Measurements from ENCODE around the gene GGA2.

GGA2 gene

GRCh38 chr16:23524886-23525285, 14.6 kb upstream of the GGA2 start:
- no peak overlapping the region for H3K27ac ChIP-seq (ENCODE audit: extremely low read depth, low read depth, low read length)
- no peak overlapping the region for H3K4me3 ChIP-seq (ENCODE audit: low read depth, low read length)
- ChIA-PET CTCF (no interaction called here), POLR2A (interaction anchor here (0.6 to 1.0 kb wide), 2 partner anchors 15 to 17 kb away, joined by 4 read pairs; no protein-coding TSS in a partner anchor)
- H3K9me3 ChIP-seq (ENCODE audit: control insufficient read depth, insufficient read depth, low read depth, low read length) = no peaks in the 10 kb centered on the region
- H3K36me3 ChIP-seq (ENCODE audit: control insufficient read depth in 2 of 2, insufficient read depth in 1 of 2, low read length in 2 of 2) = peaks cover 3 to 68% of the 10 kb centered on the region in 2 experiments; a peak in 2 of 3 replicates
- TF ChIP-seq ZNF560 (tag by site-specific recombination; IDR thresholded peaks at IDR 0.05; ENCODE audit: borderline replicate concordance) (no peak), ZNF596 (tag by site-specific recombination; IDR thresholded peaks at IDR 0.05) (no peak), ZBTB21 (tag by site-specific recombination; IDR thresholded peaks at IDR 0.05) (no peak), ZNF610 (tag by site-specific recombination; IDR thresholded peaks at IDR 0.05; ENCODE audit: borderline replicate concordance) (no peak), ZNF174 (tag by site-specific recombination; IDR thresholded peaks at IDR 0.05) (no peak), ZNF155 (tag by site-specific recombination; IDR thresholded peaks at IDR 0.05) (no peak), ZNF561 (tag by site-specific recombination; IDR thresholded peaks at IDR 0.05; ENCODE audit: borderline replicate concordance) (no peak), ZNF157 (tag by site-specific recombination; IDR thresholded peaks at IDR 0.05) (no peak), ZNF555 (tag by site-specific recombination; conservative IDR thresholded peaks at IDR 0.05) (no peak), ZNF701 (tag by site-specific recombination; IDR thresholded peaks at IDR 0.05) (no peak), ZNF416 (tag by site-specific recombination; IDR thresholded peaks at IDR 0.05) (no peak), ZNF518A (tag by site-specific recombination; conservative IDR thresholded peaks at IDR 0.05; ENCODE audit: low read depth) (no peak), ZBTB11 (tag by site-specific recombination; conservative IDR thresholded peaks at IDR 0.05; ENCODE audit: low read depth) (no peak), HOXC10 (CRISPR knock-in tag; IDR thresholded peaks at IDR 0.05) (no peak), ZNF112 (tag by site-specific recombination; IDR thresholded peaks at IDR 0.05) (no peak), ZNF571 (tag by site-specific recombination; IDR thresholded peaks at IDR 0.05) (no peak)
- no peaks in the 10 kb centered on the region for H3K4me1 ChIP-seq (ENCODE audit: control insufficient read depth, insufficient read depth, low read length)

DNA sequence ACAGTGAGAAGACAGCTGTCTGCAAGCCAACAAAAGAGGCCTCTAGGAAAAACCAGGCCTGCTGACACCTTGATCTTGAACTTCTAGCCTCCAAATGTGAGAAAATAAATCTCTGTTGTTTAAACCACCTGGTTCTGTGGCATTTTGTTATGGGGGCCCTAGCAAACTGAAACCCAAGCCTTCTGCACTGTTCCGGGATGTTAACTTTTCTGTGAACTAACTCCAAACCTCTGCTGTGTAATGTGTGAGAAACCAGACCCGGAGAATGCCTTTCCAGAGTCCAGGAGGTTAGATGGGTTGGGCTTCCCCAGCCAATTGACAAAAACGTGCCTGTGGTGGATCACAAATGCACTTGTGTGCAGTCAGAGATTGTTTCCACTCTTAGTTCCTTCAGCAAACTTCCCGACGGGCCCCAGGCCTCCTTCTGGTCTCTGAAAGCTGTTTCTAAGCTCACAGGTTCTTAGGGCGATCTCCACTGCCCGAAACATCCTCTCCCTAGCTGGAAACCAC, 13.6 kb upstream of the GGA2 start:
- Histone ChIP-seq H3K9me3 (ENCODE audit: control insufficient read depth, insufficient read depth, low read depth, low read length) (no peaks in the 10 kb centered on the region), H3K4me1 (ENCODE audit: control insufficient read depth, insufficient read depth, low read length) (no peaks in the 10 kb centered on the region), H3K4me3 (ENCODE audit: low read depth, low read length) (no peak overlapping the region), H3K36me3 (ENCODE audit: control insufficient read depth in 2 of 2, insufficient read depth in 1 of 2, low read length in 2 of 2) (peaks cover 3 to 68% of the 10 kb centered on the region in 2 experiments; a peak in 2 of 3 replicates), H3K27ac (ENCODE audit: extremely low read depth, low read depth, low read length) (no peak overlapping the region)
- POLR2A ChIA-PET = no interaction called here
- CTCF ChIA-PET = no interaction called here
- TF ChIP-seq ZFP69B (tag by site-specific recombination; IDR thresholded peaks at IDR 0.05) (no peak), PRDM2 (tag by site-specific recombination; IDR thresholded peaks at IDR 0.05; ENCODE audit: borderline replicate concordance) (no peak), ZNF341 (tag by site-specific recombination; IDR thresholded peaks at IDR 0.05; ENCODE audit: low read depth) (no peak)

Measured in HEK293 (cell line).